ENCODE data around the gene LASP1.
"Not testable (repeated sequence)": the region's sequence is repeated elsewhere in the genome, so short reads cannot be mapped to it uniquely, and the experiment has no call there.

GRCh38 chr17:38933962-38934361, 64.1 kb downstream of the LASP1 start:
- not testable (repeated sequence) for TF ChIP-seq ZFP3 (CRISPR knock-in tag; IDR thresholded peaks at IDR 0.05); CSRNP3 (CRISPR knock-in tag; IDR thresholded peaks at IDR 0.05); RARB (CRISPR knock-in tag; IDR thresholded peaks at IDR 0.05); ZNF8 (CRISPR knock-in tag; IDR thresholded peaks at IDR 0.05); ZC3H10 (CRISPR knock-in tag; IDR thresholded peaks at IDR 0.05); GLIS3 (CRISPR knock-in tag; IDR thresholded peaks at IDR 0.05); CREB5 (CRISPR knock-in tag; IDR thresholded peaks at IDR 0.05; ENCODE audit: low read depth); BACH2 (CRISPR knock-in tag; IDR thresholded peaks at IDR 0.05; ENCODE audit: borderline replicate concordance); PPARA (CRISPR knock-in tag; IDR thresholded peaks at IDR 0.05; ENCODE audit: borderline replicate concordance); ZNF70 (CRISPR knock-in tag; IDR thresholded peaks at IDR 0.05); TSHZ2 (CRISPR knock-in tag; IDR thresholded peaks at IDR 0.05); ARNTL (CRISPR knock-in tag; IDR thresholded peaks at IDR 0.05; ENCODE audit: borderline replicate concordance, low read depth)
- TF ChIP-seq, protein P1, sequence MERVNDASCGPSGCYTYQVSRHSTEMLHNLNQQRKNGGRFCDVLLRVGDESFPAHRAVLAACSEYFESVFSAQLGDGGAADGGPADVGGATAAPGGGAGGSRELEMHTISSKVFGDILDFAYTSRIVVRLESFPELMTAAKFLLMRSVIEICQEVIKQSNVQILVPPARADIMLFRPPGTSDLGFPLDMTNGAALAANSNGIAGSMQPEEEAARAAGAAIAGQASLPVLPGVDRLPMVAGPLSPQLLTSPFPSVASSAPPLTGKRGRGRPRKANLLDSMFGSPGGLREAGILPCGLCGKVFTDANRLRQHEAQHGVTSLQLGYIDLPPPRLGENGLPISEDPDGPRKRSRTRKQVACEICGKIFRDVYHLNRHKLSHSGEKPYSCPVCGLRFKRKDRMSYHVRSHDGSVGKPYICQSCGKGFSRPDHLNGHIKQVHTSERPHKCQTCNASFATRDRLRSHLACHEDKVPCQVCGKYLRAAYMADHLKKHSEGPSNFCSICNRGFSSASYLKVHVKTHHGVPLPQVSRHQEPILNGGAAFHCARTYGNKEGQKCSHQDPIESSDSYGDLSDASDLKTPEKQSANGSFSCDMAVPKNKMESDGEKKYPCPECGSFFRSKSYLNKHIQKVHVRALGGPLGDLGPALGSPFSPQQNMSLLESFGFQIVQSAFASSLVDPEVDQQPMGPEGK (CRISPR knock-in tag; IDR thresholded peaks at IDR 0.05; ENCODE audit: borderline replicate concordance) = not testable (repeated sequence)

Measured in SK-N-SH treated with all-trans-retinoic acid at 6 μM for 48 hours (cell line).